Stimulated activated naive B cell treated with anti-CD40 and anti-IgM and Interleukin-4, amounts not matched to agents 10 μg/mL and 1 μg/mL and 100 μg/mL, for 72 hours (primary cell): ENCODE measurements around the gene BIRC5.
"Not testable (repeated sequence)": the region's sequence is repeated elsewhere in the genome, so short reads cannot be mapped to it uniquely, and the experiment has no call there.

Source experiments
- ATAC-seq, 2 donors: fragments of 150-1000 bp; cut with Tn5 transposase; replicated peaks; 2 replicates each; pipeline ENCODE4 v1.10.0; 2021; ENCODE audit warnings: moderate library complexity in 1 of 2
- DNase-seq: peaks from one replicate; pipeline ENCODE4 v3.0.0; 2021
- H3K27ac Mint-ChIP-seq: one replicate; pipeline ENCODE4 v1.8.0; 2022; ENCODE audit warnings: mild to moderate bottlenecking, mixed read lengths
- H3K27me3 Mint-ChIP-seq, 2 donors: one replicate each; pipeline ENCODE4 v1.8.0; 2022; ENCODE audit warnings: mixed read lengths in 2 of 2
- H3K36me3 Mint-ChIP-seq, 2 donors: one replicate each; pipeline ENCODE4 v1.8.0; 2022; ENCODE audit warnings: mixed read lengths in 2 of 2, mild to moderate bottlenecking in 1 of 2
- H3K4me1 Mint-ChIP-seq, 2 donors: one replicate each; pipeline ENCODE4 v1.8.0; 2022; ENCODE audit warnings: mixed read lengths in 2 of 2, mild to moderate bottlenecking in 1 of 2
- H3K4me3 Mint-ChIP-seq, 2 donors: one replicate each; pipeline ENCODE4 v1.8.0; 2022; ENCODE audit warnings: mild to moderate bottlenecking in 2 of 2, mixed read lengths in 2 of 2, moderate library complexity in 1 of 2
- H3K9me3 Mint-ChIP-seq, 2 donors: one replicate each; pipeline ENCODE4 v1.8.0; 2022; ENCODE audit warnings: mixed read lengths in 2 of 2, mild to moderate bottlenecking in 1 of 2

BIRC5 gene

GRCh38 chr17:78248051-78248914, 34.2 kb downstream of the BIRC5 start:
- H3K36me3 Mint-ChIP-seq, result no peaks in the 10 kb centered on the region
- H3K27me3 Mint-ChIP-seq, result peaks cover 0 to 11% of the 10 kb centered on the region in 2 donors
- H3K4me3 Mint-ChIP-seq, result no peak overlapping the region
- ATAC-seq (no peak), DNase-seq (no peak)
- H3K27ac Mint-ChIP-seq, result peak overlapping the region; percentile 80
- peaks cover 0 to 4% of the 10 kb centered on the region in 2 donors for H3K9me3 Mint-ChIP-seq
- peaks cover 26 to 33% of the 10 kb centered on the region in 2 donors for H3K4me1 Mint-ChIP-seq

GRCh38 chr17:78249074-78249817, 35.2 kb downstream of the BIRC5 start:
- Mint-ChIP-seq H3K36me3 (no peaks in the 10 kb centered on the region), H3K27me3 (peaks cover 0 to 11% of the 10 kb centered on the region in 2 donors), H3K4me3 (no peak overlapping the region), H3K9me3 (peaks cover 0 to 4% of the 10 kb centered on the region in 2 donors), H3K27ac (no peak overlapping the region), H3K4me1 (peaks cover 26 to 39% of the 10 kb centered on the region in 2 donors)
- DNase-seq, result no peak
- no peak for ATAC-seq

- H3K27ac Mint-ChIP-seq, result no peak overlapping the region
- ATAC-seq (no peak), DNase-seq (no peak)
- no peak overlapping the region for H3K4me3 Mint-ChIP-seq
- H3K36me3 Mint-ChIP-seq, result no peaks in the 10 kb centered on the region
- H3K9me3 Mint-ChIP-seq, result peaks cover 0 to 4% of the 10 kb centered on the region in 2 donors
- peaks cover 0 to 11% of the 10 kb centered on the region in 2 donors for H3K27me3 Mint-ChIP-seq
- H3K4me1 Mint-ChIP-seq, result peaks cover 27 to 44% of the 10 kb centered on the region in 2 donors
Measured at GRCh38 chr17:78249818-78250806, 36.1 kb downstream of the BIRC5 start.

GRCh38 chr17:78250891-78251772, 37.1 kb downstream of the BIRC5 start:
- ATAC-seq, result peak; percentile 79 to 81
- H3K4me3 Mint-ChIP-seq, result no peak overlapping the region
- H3K27ac Mint-ChIP-seq, result no peak overlapping the region

GRCh38 chr17:78251773-78252103, 37.7 kb downstream of the BIRC5 start:
- no peak overlapping the region for H3K4me3 Mint-ChIP-seq

More at GRCh38 chr17:78250891-78251772, 37.1 kb downstream of the BIRC5 start:
- Mint-ChIP-seq H3K27me3 (peaks cover 0 to 13% of the 10 kb centered on the region in 2 donors), H3K36me3 (no peaks in the 10 kb centered on the region), H3K9me3 (no peaks in the 10 kb centered on the region), H3K4me1 (peaks cover 27 to 44% of the 10 kb centered on the region in 2 donors)
- peak; percentile 80 for DNase-seq

GRCh38 chr17:78252111-78252634, 38.1 kb downstream of the BIRC5 start:
- Mint-ChIP-seq H3K9me3 (no peaks in the 10 kb centered on the region), H3K27ac (no peak overlapping the region), H3K4me1 (peaks cover 28 to 44% of the 10 kb centered on the region in 2 donors), H3K36me3 (no peaks in the 10 kb centered on the region), H3K4me3 (no peak overlapping the region), H3K27me3 (peaks cover 0 to 24% of the 10 kb centered on the region in 2 donors)
- DNase-seq, result peak; percentile 35
- peak; percentile 38 to 49 for ATAC-seq

More at GRCh38 chr17:78251773-78252103, 37.7 kb downstream of the BIRC5 start:
- no peak for DNase-seq
- Mint-ChIP-seq H3K36me3 (no peaks in the 10 kb centered on the region), H3K4me1 (peaks cover 27 to 44% of the 10 kb centered on the region in 2 donors), H3K27ac (no peak overlapping the region), H3K9me3 (no peaks in the 10 kb centered on the region), H3K27me3 (peaks cover 0 to 19% of the 10 kb centered on the region in 2 donors)
- no peak for ATAC-seq

- Mint-ChIP-seq H3K36me3 (no peaks in the 10 kb centered on the region), H3K9me3 (no peaks in the 10 kb centered on the region), H3K4me3 (peak overlapping the region in 1 of 2 donors; percentile 62), H3K27ac (no peak overlapping the region), H3K4me1 (peaks cover 34 to 49% of the 10 kb centered on the region in 2 donors), H3K27me3 (peaks cover 4 to 29% of the 10 kb centered on the region in 2 donors)
- no peak for DNase-seq
- ATAC-seq, result peak in 1 of 2 donors; percentile 4
Measured at GRCh38 chr17:78252701-78253635, 38.9 kb downstream of the BIRC5 start.

- not testable (repeated sequence) for H3K27ac Mint-ChIP-seq, DNase-seq, ATAC-seq, H3K9me3 Mint-ChIP-seq, H3K36me3 Mint-ChIP-seq
- Mint-ChIP-seq H3K4me3 (peak overlapping the region; percentile 83 to 94), H3K27me3 (peaks cover 9 to 32% of the 10 kb centered on the region in 2 donors), H3K4me1 (peaks cover 39 to 56% of the 10 kb centered on the region in 2 donors)
Measured at GRCh38 chr17:78253636-78253945, 39.5 kb downstream of the BIRC5 start.

- ATAC-seq (peak; percentile 75 to 78), DNase-seq (peak; percentile 69)
- Mint-ChIP-seq H3K27me3 (peaks cover 11 to 33% of the 10 kb centered on the region in 2 donors), H3K27ac (peak overlapping the region; percentile 43), H3K4me1 (peaks cover 39 to 58% of the 10 kb centered on the region in 2 donors), H3K4me3 (peak overlapping the region; percentile 83 to 94), H3K36me3 (no peaks in the 10 kb centered on the region), H3K9me3 (no peaks in the 10 kb centered on the region)
Measured at GRCh38 chr17:78253946-78254672, 40.1 kb downstream of the BIRC5 start.

- H3K27me3 Mint-ChIP-seq, result peaks cover 11 to 34% of the 10 kb centered on the region in 2 donors
- H3K4me1 Mint-ChIP-seq, result peaks cover 37 to 58% of the 10 kb centered on the region in 2 donors
- no peak for ATAC-seq
- peak overlapping the region in 1 of 2 donors; percentile 59 for H3K4me3 Mint-ChIP-seq
- H3K36me3 Mint-ChIP-seq, result no peaks in the 10 kb centered on the region
- no peaks in the 10 kb centered on the region for H3K9me3 Mint-ChIP-seq
- H3K27ac Mint-ChIP-seq, result no peak overlapping the region
- no peak for DNase-seq
Measured at GRCh38 chr17:78255029-78255656, 41.1 kb downstream of the BIRC5 start.
